ENCODE data around the gene CCRL2.

Gene CCRL2

DNA sequence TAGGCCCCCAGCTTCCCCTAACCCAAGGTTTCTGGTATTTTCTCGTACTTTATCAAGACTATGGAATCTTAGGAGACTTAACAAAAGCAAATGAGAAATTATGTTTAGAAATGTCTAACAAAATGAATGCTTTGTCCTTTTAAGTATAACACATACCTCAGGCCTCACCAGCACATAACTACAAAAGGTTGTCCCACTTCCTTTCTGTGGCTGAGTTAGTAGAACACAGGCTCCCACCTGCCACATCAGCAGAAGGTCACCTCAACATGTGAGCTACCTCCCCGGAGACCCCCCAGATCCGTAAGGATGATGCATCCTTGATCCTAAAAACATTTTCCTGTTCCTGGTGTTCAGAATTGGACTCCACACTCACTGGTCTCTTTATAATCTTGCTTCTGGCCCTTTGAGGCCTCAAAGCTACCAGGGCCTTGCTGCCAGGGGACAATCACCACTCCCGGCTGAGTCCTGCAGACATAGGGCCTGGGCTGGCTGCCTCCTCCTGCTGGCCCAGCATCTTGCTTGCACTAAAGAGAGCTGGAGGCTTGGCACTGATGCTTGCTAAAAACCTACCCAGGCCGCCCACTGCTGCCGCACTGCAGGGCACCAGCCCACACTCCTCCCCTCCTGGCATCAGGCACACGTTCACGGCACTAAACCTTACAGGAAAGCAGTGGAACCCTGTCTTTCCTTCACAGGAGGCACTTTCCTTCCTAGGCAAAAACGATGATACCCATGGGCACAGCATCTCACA, 2.9 kb downstream of the CCRL2 start:
- Histone ChIP-seq H3K4me3 (ENCODE audit: low read depth, low read length) (no peak overlapping the region), H3K4me1 (ENCODE audit: control insufficient read depth, insufficient read depth, low read length) (no peaks in the 10 kb centered on the region), H3K9me3 (ENCODE audit: control insufficient read depth, insufficient read depth, low read depth, low read length) (no peaks in the 10 kb centered on the region), H3K27ac (ENCODE audit: extremely low read depth, low read depth, low read length) (no peak overlapping the region), H3K36me3 (ENCODE audit: control insufficient read depth in 2 of 2, insufficient read depth in 1 of 2, low read length in 2 of 2) (no peaks in the 10 kb centered on the region)
- TF ChIP-seq ZNF623 (tag by site-specific recombination; IDR thresholded peaks at IDR 0.05) (no peak), ZNF610 (tag by site-specific recombination; IDR thresholded peaks at IDR 0.05; ENCODE audit: borderline replicate concordance) (no peak)
- TF ChIP-seq, protein P1, sequence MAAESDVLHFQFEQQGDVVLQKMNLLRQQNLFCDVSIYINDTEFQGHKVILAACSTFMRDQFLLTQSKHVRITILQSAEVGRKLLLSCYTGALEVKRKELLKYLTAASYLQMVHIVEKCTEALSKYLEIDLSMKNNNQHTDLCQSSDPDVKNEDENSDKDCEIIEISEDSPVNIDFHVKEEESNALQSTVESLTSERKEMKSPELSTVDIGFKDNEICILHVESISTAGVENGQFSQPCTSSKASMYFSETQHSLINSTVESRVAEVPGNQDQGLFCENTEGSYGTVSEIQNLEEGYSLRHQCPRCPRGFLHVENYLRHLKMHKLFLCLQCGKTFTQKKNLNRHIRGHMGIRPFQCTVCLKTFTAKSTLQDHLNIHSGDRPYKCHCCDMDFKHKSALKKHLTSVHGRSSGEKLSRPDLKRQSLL (tag by site-specific recombination; IDR thresholded peaks at IDR 0.05) = no peak
- ChIA-PET CTCF (no interaction called here), POLR2A (no interaction called here)

DNA sequence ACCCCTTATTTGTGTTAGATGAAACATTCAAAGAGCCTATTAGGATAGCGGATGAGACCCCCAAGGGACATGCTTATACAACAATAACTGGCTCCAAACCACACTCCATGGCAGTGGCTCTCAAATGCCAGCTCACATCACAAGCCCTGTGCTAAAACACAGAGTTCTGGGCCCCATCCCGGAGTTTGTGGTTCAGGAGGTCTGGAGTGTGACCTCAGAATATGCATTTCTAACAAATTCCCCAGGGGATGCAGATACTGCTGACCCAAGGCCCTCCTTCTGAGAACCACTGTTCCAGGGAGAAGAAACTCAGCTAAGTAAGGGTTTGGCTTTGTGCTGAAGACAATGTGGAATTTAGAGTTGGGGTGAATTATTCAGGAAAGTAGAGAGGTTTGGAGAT, 3.6 kb downstream of the CCRL2 start:
- Histone ChIP-seq H3K4me1 (ENCODE audit: control insufficient read depth, insufficient read depth, low read length) (no peaks in the 10 kb centered on the region), H3K36me3 (ENCODE audit: control insufficient read depth in 2 of 2, insufficient read depth in 1 of 2, low read length in 2 of 2) (no peaks in the 10 kb centered on the region), H3K4me3 (ENCODE audit: low read depth, low read length) (no peak overlapping the region), H3K9me3 (ENCODE audit: control insufficient read depth, insufficient read depth, low read depth, low read length) (no peaks in the 10 kb centered on the region), H3K27ac (ENCODE audit: extremely low read depth, low read depth, low read length) (no peak overlapping the region)
- ChIA-PET CTCF (no interaction called here), POLR2A (no interaction called here)
- no peak for TF ChIP-seq BCL11A (tag by site-specific recombination; IDR thresholded peaks at IDR 0.05; ENCODE audit: low read depth)
- no peak for TF ChIP-seq ZNF157 (tag by site-specific recombination; IDR thresholded peaks at IDR 0.05)
- TF ChIP-seq ZNF623 (tag by site-specific recombination; IDR thresholded peaks at IDR 0.05) = no peak
- no peak for TF ChIP-seq GLI4 (tag by site-specific recombination; IDR thresholded peaks at IDR 0.05)
- TF ChIP-seq ZNF544 (tag by site-specific recombination; IDR thresholded peaks at IDR 0.05) = no peak
- no peak for TF ChIP-seq REPIN1 (tag by site-specific recombination; IDR thresholded peaks at IDR 0.05; ENCODE audit: low read depth)
- TF ChIP-seq WT1 (tag by site-specific recombination; IDR thresholded peaks at IDR 0.05) = no peak
- TF ChIP-seq, protein P2, sequence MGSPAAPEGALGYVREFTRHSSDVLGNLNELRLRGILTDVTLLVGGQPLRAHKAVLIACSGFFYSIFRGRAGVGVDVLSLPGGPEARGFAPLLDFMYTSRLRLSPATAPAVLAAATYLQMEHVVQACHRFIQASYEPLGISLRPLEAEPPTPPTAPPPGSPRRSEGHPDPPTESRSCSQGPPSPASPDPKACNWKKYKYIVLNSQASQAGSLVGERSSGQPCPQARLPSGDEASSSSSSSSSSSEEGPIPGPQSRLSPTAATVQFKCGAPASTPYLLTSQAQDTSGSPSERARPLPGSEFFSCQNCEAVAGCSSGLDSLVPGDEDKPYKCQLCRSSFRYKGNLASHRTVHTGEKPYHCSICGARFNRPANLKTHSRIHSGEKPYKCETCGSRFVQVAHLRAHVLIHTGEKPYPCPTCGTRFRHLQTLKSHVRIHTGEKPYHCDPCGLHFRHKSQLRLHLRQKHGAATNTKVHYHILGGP (tag by site-specific recombination; IDR thresholded peaks at IDR 0.05) = no peak
- TF ChIP-seq TRIM28 (IDR thresholded peaks at IDR 0.05; ENCODE audit: borderline replicate concordance, low read length) = no peak

DNA sequence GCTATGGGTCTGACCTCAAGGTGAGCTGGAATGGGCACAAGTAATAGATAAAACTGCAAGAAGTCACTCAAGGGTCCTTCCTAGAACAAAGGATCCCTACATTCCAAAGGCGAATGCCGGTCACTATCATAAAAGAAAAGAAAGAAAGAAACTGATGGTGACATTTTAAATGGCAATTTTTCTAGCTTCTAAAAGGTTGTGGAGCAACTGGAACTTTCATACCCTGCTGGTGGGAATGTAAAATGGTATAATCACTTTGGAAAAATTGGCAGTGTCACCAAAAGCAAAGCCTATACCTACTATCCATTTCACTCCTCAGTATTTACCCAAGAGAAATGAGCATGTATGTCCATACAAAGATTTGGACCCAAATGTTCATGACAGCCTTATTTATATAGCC, 4.2 kb downstream of the CCRL2 start:
- TF ChIP-seq HOXA7 (CRISPR knock-in tag; IDR thresholded peaks at IDR 0.05; ENCODE audit: borderline replicate concordance) (no peak), KLF10 (tag by site-specific recombination; IDR thresholded peaks at IDR 0.05) (no peak), ZNF239 (tag by site-specific recombination; IDR thresholded peaks at IDR 0.05) (no peak), ZNF596 (tag by site-specific recombination; IDR thresholded peaks at IDR 0.05) (no peak), OSR2 (tag by site-specific recombination; IDR thresholded peaks at IDR 0.05) (no peak), ZFHX2 (tag by site-specific recombination; conservative IDR thresholded peaks at IDR 0.05) (no peak), ZNF626 (tag by site-specific recombination; IDR thresholded peaks at IDR 0.05) (no peak)
- TF ChIP-seq, protein P3, sequence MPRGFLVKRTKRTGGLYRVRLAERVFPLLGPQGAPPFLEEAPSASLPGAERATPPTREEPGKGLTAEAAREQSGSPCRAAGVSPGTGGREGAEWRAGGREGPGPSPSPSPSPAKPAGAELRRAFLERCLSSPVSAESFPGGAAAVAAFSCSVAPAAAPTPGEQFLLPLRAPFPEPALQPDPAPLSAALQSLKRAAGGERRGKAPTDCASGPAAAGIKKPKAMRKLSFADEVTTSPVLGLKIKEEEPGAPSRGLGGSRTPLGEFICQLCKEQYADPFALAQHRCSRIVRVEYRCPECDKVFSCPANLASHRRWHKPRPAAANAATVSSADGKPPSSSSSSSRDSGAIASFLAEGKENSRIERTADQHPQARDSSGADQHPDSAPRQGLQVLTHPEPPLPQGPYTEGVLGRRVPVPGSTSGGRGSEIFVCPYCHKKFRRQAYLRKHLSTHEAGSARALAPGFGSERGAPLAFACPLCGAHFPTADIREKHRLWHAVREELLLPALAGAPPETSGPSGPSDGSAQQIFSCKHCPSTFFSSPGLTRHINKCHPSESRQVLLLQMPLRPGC (tag by site-specific recombination; IDR thresholded peaks at IDR 0.05) = no peak
- H3K4me3 ChIP-seq (ENCODE audit: low read depth, low read length) = no peak overlapping the region
- no peaks in the 10 kb centered on the region for H3K36me3 ChIP-seq (ENCODE audit: control insufficient read depth in 2 of 2, insufficient read depth in 1 of 2, low read length in 2 of 2)
- no peak overlapping the region for H3K27ac ChIP-seq (ENCODE audit: extremely low read depth, low read depth, low read length)
- H3K9me3 ChIP-seq (ENCODE audit: control insufficient read depth, insufficient read depth, low read depth, low read length) = no peaks in the 10 kb centered on the region
- no peaks in the 10 kb centered on the region for H3K4me1 ChIP-seq (ENCODE audit: control insufficient read depth, insufficient read depth, low read length)
- CTCF ChIA-PET = interaction anchor here (0.9 kb wide), 1 partner anchor 14 kb away, joined by 4 read pairs; no protein-coding TSS in a partner anchor
- POLR2A ChIA-PET = no interaction called here
